GM18870 (cell line): ENCODE results near the gene SLAMF9.

Experiments used
- ATAC-seq: cut with Tn5 transposase; IDR thresholded peaks from one replicate; pipeline ENCODE4 v1.9.1; 2021; ENCODE audit warnings: moderate library complexity; ENCODE audit not compliant: unreplicated experiment

SLAMF9 gene

DNA sequence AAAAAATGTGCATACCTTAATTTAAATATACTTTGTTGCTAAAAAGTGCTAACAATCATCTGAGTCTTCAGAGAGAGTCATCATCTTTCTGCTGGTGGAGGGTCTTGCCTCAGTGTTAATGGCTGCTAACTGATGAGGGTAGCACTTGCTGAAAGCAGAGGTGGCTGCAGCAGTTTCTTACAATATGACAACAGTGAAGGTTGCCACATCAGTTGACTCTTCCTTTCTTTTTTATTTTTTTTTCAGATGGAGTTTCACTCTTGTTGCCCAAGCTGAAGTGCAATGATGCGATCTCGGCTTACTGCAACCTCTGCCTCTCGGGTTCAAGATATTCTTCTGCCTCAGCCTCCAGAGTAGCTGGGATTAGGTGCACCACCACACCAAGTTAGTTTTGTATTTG, 51.5 kb downstream of the SLAMF9 start:
- no peak for ATAC-seq
